ENCODE data around the gene CREBBP.

CREBBP gene

DNA sequence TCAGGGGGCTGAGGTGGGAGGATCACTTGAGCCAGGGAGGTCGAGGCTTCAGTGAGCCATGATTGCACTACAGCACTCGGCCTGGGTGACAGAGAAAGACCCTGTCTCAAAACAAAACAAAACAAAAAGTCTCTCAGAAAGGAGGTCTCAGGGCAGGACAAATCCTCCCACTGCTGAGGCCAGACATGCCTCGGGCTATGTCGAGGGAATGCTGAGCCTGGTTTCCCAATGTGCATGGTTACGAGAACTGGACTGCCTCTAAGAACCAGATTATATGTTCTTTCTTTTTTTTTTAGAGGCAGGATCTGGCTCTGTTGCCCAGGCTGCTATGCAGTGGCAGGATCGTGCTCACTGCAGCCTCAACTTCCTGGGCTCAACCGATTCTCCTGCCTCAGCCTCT lies 190.8 kb downstream of the CREBBP start:
- TF ChIP-seq, protein P1, sequence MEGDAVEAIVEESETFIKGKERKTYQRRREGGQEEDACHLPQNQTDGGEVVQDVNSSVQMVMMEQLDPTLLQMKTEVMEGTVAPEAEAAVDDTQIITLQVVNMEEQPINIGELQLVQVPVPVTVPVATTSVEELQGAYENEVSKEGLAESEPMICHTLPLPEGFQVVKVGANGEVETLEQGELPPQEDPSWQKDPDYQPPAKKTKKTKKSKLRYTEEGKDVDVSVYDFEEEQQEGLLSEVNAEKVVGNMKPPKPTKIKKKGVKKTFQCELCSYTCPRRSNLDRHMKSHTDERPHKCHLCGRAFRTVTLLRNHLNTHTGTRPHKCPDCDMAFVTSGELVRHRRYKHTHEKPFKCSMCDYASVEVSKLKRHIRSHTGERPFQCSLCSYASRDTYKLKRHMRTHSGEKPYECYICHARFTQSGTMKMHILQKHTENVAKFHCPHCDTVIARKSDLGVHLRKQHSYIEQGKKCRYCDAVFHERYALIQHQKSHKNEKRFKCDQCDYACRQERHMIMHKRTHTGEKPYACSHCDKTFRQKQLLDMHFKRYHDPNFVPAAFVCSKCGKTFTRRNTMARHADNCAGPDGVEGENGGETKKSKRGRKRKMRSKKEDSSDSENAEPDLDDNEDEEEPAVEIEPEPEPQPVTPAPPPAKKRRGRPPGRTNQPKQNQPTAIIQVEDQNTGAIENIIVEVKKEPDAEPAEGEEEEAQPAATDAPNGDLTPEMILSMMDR (IDR thresholded peaks at IDR 0.05; ENCODE audit: unreplicated experiment in 3 of 3) = no peak
- Mint-ChIP-seq H3K27me3 (ENCODE audit: low read depth) (peaks cover 3% of the 10 kb centered on the region), H3K4me3 (no peak overlapping the region), H3K9me3 (no peaks in the 10 kb centered on the region), H3K4me1 (peaks cover 16% of the 10 kb centered on the region), H3K36me3 (ENCODE audit: low read depth) (peaks cover 45% of the 10 kb centered on the region), H3K27ac (peak overlapping the region in 2 of 3 experiments; percentile 87 to 93)

DNA sequence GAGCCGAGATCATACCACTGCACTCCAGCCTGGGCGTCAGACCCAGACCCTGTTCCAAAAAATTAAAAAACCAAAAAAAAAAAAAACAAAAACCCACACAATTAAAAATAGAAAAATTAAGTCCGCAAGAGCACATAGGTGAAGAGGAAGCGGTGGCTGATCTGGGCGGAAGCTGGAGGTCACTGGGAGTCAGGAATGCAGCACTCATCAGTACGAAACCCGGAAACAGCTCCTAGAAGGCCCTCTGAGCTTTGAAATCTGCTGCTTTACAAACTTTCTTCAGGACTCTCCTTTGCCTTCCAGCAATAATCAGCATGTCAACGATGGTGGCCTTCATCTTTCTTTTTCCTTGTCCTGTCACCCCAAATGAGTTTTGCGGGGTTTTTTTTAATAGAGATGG lies 192.7 kb downstream of the CREBBP start:
- Mint-ChIP-seq H3K4me3 (no peak overlapping the region), H3K27ac (no peak overlapping the region), H3K36me3 (ENCODE audit: low read depth) (peaks cover 55% of the 10 kb centered on the region), H3K4me1 (peaks cover 16% of the 10 kb centered on the region), H3K27me3 (ENCODE audit: low read depth) (peaks cover 3% of the 10 kb centered on the region), H3K9me3 (no peaks in the 10 kb centered on the region)
- TF ChIP-seq, protein P1 (IDR thresholded peaks at IDR 0.05; ENCODE audit: unreplicated experiment in 3 of 3) = no peak

DNA sequence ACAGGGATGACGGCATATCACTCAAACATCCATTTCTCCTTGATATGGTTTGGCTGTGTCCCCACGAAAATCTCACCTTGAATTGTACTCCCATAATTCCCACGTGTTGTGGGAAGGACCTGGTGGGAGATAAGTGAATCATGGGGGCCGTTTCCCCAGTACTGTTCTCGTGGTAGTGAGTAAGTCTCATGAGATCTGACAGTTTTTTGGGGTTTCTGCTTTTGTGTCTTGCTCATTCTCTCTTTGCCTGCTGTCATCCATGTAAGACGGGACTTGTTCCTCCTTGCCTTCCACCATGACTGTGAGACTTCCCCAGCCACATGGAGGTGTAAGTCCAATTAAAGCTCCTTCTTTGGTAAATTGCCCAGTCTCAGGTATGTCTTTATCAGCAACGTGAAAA lies 193.5 kb downstream of the CREBBP start:
- Mint-ChIP-seq H3K27ac (no peak overlapping the region), H3K9me3 (peaks cover under 1% of the 10 kb centered on the region), H3K4me1 (peaks cover 16% of the 10 kb centered on the region), H3K27me3 (ENCODE audit: low read depth) (peaks cover 3% of the 10 kb centered on the region), H3K4me3 (no peak overlapping the region), H3K36me3 (ENCODE audit: low read depth) (peaks cover 62% of the 10 kb centered on the region)
- TF ChIP-seq, protein P1 (IDR thresholded peaks at IDR 0.05; ENCODE audit: unreplicated experiment in 3 of 3) = no peak

DNA sequence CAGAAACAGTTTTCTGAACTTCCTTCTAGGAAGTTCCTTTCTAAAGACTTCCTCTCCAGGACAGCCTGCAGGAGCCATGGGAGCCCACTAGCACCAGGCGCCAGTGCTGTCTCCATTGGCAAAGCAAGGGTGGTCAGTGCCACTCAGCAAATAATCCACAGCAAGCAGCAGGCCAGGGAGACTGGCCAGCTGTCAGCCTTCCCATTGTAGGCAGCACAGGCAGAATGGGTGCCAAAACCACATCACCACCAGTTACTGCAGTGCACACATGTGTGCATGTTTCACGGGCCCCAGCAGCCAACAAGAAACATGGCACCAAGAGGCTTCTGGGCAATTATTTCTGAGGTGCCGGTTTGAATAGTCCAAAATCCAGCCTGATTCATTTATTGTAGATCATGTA lies 199.3 kb downstream of the CREBBP start:
- TF ChIP-seq, protein P1 (IDR thresholded peaks at IDR 0.05; ENCODE audit: unreplicated experiment in 3 of 3) = no peak

DNA sequence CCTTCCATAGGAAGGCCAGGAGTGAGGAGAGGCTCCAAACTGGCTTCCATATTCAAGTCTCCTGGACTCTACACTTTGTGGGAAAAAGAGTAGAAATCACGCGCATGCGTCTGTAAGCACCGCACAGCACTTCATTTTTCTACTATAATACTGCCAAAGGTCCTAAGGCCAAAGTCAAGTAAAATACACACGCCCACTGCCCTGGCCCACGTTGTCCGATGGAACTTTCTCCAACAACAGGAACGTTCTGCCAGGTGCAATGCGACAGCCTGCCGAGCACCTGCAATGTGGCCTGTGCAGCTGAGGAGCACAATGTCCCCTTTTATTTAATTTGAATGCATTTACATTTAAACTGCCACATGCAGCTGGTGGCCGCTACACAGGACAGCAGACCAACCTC lies 202.5 kb downstream of the CREBBP start:
- peaks cover 64% of the 10 kb centered on the region for H3K36me3 Mint-ChIP-seq (ENCODE audit: low read depth)
- no peak overlapping the region for H3K4me3 Mint-ChIP-seq
- H3K4me1 Mint-ChIP-seq = no peaks in the 10 kb centered on the region

More for the DNA sequence above, 199.3 kb downstream of the CREBBP start:
- Mint-ChIP-seq H3K9me3 (peaks cover 4% of the 10 kb centered on the region), H3K36me3 (ENCODE audit: low read depth) (peaks cover 64% of the 10 kb centered on the region), H3K4me1 (no peaks in the 10 kb centered on the region), H3K27ac (no peak overlapping the region), H3K4me3 (no peak overlapping the region), H3K27me3 (ENCODE audit: low read depth) (peaks cover 3% of the 10 kb centered on the region)

DNA sequence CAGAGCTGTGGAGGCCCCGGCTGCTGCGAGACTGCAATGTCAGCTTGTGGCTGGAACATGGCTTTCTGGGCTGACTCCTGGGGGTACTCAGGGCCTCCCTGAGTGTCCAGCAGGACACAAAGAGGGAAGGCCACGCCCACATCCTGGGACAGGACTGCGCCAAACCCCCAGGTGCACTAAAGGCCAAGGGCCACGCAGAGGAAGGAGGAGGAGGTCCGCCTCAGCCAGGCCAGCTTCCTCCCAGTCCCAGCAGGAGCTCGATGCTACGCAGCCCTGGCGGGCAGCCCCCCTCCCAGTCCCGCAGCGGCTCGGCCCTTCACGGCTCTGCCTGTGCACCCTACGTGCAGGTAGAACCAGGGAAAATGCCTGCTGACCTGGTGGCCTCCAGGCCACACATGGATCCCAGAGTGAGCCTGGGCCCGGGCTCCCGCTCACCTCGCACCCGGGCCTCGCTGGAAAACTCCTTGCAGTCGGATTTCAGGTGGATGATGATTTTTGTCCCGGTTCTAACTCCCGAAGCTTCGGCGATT lies 204.8 kb downstream of the CREBBP start:
- no peak overlapping the region for H3K4me3 Mint-ChIP-seq
- no peaks in the 10 kb centered on the region for H3K4me1 Mint-ChIP-seq
- H3K36me3 Mint-ChIP-seq (ENCODE audit: low read depth) = peaks cover 57% of the 10 kb centered on the region
- H3K27me3 Mint-ChIP-seq (ENCODE audit: low read depth) = no peaks in the 10 kb centered on the region
- H3K9me3 Mint-ChIP-seq = no peaks in the 10 kb centered on the region
- TF ChIP-seq, protein P1 (IDR thresholded peaks at IDR 0.05; ENCODE audit: unreplicated experiment in 3 of 3) = no peak
- no peak overlapping the region for H3K27ac Mint-ChIP-seq

More for the DNA sequence above, 202.5 kb downstream of the CREBBP start:
- Mint-ChIP-seq H3K27ac (no peak overlapping the region), H3K9me3 (peaks cover 4% of the 10 kb centered on the region), H3K27me3 (ENCODE audit: low read depth) (no peaks in the 10 kb centered on the region)
- TF ChIP-seq, protein P1 (IDR thresholded peaks at IDR 0.05; ENCODE audit: unreplicated experiment in 3 of 3) = no peak
